Stimulated activated CD8-positive, alpha-beta memory T cell treated with anti-CD3 and anti-CD28 coated beads, Interleukin-12 subunit alpha, Interleukin-12 subunit beta, amount 100 ng/mL, for 1 hour (primary cell): ENCODE data around the gene P2RY6.
"Not testable (repeated sequence)": the region's sequence is repeated elsewhere in the genome, so short reads cannot be mapped to it uniquely, and the experiment has no call there.

Experiments used
- DNase-seq: peaks from one replicate; pipeline ENCODE4 v3.0.0-alpha.2; 2020; ENCODE audit warnings: low read depth

The P2RY6 gene

DNA sequence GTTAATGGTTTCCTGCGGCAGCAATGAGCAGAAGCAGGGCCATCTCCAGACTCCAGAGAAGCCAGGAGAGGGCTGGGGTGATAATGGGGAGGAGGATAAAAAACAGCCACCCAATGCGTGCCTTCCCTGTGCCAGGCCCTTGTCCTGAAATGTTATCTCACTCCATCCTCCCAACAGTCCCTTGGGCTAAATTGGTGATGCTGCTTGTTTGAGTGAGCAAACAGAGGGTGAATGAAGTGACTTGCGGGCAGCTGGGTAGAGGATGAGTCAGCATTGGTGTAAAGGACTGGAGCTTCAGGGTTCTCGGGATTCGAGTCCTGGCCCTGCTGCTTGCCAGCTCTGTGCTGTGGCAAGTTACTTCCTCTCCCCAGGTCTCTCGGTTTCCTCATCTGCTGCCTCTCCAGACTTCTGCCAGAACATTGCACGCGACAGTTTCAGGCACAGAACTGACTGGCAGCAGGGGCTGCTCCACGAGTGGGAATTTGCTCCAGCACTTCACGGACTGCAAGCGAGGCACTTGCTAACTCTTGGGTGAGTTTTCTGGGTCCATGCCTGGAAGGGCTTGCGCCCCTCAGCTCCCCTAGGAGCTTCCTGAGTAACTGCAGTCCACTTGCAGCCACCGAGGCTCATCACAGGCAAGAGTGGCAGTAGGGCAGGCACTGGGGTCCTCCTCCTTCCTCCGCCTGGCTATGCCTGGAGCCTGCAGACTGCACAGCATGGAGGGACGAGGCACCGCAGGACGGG, at the start of gene P2RY6:
Gene P2RY6 (plus strand): TSS at position 403 of the 744 bp plus-strand sequence. CDS start 24,181 bp downstream, outside the sequence.
- no peak for DNase-seq

DNA sequence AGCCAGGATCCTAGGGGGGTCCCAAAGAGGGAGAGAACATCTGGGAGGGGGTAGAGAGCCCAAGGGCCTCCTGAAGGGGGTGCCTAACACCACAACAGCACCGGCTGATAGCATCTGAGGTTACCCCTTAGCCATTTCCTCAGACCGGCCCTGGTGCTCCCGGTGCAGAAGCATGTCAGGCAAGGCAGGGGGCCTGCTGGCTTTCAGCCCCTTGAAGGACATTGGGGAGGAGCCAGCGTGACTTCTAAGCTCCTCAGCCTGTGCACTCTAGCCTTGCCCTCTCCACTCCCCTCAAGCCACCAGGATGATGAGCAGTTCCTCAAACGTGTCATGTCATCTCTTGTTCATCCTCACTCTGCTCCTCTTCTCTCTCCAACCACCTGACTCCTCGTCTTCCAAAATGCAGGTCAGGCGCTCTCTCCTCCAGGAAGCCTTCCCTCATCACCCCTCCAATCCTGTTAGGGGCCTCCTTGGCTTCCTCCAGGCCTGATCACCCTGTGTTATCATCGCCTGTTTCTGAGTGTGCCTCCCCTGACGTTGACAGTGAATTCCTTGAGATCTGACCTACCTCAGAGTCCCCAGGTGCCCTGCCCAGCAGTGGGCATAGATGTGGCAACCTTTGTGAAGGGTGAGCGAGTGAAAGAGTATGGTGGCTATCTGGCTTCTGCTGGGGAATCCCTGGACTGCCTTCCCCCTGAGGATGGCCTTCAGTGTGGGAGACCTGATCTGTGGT, 48.0 kb upstream of the P2RY6 start:
- DNase-seq, result no peak

GRCh38 chr11:73225001-73225686, 47.0 kb upstream of the P2RY6 start:
- no peak for DNase-seq

DNA sequence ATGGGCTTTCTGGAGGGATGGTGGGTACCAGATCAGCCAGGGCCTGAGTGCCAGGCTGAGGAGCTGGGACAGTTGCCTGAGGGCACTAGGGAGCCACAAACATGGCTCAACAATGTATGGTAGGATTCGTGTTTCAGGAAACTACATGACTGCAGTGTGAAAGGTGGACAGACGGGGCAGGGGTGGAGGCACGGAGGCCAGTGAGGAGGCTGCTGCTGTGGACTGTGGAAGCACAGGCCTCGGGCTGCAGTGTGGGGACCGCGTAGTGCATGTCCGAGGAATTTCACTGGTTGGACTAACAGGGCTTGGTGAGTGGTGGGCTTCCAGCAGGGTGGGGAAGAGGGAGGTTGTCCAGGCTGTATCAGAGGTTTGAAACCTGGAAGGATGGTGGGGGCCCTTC, 46.3 kb upstream of the P2RY6 start:
- DNase-seq, result no peak

DNA sequence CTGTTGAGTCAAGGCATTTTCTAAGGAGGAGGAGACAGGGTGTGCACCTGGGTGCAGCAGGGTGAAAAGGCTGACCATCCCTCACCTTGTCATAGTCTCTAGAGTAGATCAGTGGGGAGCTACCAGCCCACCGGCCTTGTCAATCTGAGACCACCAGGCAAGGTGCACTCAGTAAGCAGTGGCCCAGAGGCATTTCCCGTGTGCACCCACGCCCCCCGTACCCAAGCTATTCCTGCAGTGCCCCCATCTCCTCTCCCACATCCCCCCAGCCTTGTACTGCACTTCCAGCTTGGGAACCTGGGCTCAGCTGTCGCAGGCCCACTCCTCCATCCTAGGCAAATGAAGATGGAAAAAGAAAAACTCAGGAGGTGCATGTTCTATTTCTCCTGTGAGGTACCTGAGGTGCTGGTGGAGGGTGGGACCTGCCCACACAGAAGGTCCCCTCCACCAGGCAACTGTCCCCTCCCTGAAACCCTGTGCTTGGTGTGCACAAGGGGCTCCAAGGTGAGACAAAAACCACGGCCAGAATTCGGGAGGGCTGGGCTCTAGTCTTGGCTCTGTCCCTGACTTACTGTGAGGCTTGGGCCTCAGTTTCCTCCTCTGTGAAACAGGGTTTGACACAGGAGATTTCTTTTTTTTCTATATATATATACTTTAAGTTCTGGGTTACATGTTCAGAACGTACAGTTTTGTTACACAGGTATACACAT, 45.7 kb upstream of the P2RY6 start:
- no peak for DNase-seq

DNA sequence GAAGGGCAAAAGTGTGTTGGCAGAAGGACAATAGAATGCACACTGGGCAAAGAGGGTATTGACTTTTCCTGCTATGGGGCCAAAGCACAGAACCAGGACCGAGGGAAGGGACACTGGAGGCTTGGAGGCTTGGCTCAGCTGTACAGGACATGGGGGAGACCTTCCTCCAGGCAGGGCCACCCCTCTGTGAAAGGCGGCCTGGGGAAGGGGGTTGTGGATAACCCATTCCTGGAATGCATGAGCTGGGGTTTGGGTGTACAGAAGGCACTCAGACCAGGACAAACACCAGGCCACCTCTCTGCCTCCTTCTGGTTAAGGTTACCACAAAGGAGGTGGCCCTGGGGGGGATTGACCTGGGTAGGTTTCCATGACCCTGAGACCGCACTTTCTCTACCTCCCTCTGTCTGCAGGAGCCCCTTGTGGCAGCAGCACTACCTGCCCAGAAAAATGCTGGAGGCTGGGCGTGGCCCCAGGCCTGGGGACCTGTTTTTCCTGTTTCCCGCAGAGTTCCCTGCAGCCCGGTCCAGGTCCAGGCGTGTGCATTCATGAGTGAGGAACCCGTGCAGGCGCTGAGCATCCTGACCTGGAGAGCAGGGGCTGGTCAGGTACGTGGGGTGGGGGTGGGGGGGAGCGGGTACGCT, 44.4 kb upstream of the P2RY6 start:
- no peak for DNase-seq

GRCh38 chr11:73228268-73229134, 43.6 kb upstream of the P2RY6 start:
- DNase-seq, result no peak

- DNase-seq, result no peak
Measured at GRCh38 chr11:73229321-73229895, 42.7 kb upstream of the P2RY6 start.

DNA sequence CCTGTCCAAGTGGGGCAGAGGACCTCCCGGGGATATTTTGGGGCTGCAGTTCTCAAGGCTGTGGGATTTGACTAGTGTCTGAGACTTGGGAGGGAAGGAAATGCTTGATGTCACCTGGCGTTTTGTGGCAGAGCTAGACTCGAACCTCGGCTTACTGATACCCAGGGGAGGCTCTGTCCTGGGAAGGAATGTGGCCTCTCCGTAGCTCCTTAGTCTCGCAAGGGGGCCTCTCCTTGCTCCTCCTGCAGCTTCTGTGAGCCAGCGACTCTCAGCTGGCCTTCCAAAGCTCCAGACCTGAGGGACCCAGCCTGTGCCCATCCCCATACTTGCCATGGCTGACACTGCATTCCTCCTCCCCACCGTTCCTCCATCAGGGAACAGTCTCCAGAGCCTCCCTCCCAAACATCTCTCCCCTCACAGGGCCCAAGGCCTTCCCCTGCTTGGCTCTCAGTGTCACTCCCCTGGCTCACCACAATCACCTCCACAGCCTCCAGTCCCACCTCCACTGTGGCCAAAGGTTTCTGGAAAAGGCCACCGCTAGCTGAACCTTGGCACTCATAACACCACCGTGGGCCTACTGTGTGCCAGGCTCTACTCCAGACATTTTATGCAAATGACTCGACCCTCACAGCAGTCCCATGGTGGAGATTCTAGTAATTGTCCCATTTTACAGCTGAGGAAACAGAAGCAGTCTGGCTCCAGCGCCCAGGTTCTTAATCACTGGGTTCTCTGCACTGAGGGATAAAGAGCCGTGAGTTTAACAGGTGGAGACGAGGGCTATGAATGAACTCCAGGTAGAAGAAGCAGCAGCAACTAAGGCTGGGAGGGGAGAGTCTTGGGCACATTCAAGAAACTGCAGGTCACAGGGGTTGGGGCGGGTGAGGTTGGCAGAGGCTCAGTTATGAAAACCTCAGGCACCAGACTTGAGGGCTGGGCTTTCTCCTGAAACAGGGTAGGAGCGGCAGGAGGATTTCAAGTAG, 42.0 kb upstream of the P2RY6 start:
- DNase-seq, result no peak

GRCh38 chr11:73230931-73231330, 41.2 kb upstream of the P2RY6 start:
- no peak for DNase-seq

DNA sequence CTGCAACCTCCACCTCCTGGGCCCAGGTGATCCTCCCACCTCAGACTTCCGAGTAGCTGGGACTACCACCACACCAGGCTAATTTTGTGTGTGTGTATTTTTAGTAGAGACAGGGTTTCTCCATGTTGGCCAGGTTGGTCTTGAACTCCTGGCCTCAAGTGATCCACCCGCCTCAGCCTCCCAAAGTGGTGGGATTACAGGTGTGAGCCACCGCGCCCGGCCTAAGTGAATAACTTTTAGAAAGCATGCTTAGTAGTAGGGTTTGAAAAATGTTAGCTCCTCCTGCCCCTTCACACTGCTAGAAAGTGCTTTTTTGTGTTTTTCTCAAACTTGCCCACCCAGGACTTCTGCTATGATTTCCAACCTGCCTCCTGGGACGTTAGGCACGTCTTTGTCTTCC, 39.7 kb upstream of the P2RY6 start:
- DNase-seq, result not testable (repeated sequence)

DNA sequence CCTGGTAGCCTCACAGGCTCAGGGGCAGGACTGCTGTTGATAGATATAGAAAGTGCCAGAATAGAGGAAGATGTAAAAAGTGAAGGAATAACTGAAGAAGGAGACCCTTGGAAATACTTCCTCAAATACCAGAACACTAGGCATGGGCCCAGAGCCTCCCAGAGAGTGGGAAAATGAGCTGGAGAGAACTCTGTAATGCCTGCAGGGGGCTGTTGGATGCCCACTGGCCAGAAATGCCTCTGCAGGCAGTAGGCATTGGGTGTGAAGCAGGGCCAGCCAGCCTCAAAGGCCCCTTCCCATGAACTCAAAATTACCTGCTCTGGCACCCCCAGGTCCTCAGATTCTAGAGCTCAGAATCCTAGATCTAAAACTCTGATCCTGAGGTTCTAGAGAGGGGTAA, 38.9 kb upstream of the P2RY6 start:
- DNase-seq, result no peak

DNA sequence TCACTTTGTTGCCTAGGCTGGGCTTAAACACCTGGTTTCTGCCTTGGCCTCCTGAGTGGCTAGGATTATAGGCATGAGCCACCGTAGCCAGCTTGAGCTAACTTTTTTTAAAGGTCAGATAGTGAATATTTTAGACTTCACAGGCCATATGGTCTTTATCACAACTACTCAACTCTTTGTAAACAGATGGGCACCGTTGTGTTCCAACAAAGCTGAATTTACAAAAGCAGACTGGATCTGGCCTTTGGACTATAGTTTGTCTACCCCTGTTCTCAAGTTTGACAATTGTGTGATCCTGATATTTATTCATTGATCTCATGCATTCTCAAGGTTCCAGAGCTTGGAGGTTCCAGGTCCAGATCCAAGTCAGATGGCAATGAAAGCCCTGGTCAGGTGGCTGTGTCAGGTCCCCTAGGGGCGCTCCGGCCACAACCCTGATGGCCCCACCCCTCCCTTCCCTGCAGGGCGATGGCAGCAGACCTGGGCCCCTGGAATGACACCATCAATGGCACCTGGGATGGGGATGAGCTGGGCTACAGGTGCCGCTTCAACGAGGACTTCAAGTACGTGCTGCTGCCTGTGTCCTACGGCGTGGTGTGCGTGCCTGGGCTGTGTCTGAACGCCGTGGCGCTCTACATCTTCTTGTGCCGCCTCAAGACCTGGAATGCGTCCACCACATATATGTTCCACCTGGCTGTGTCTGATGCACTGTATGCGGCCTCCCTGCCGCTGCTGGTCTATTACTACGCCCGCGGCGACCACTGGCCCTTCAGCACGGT, 38.3 kb upstream of the P2RY6 start:
- DNase-seq, result no peak

DNA sequence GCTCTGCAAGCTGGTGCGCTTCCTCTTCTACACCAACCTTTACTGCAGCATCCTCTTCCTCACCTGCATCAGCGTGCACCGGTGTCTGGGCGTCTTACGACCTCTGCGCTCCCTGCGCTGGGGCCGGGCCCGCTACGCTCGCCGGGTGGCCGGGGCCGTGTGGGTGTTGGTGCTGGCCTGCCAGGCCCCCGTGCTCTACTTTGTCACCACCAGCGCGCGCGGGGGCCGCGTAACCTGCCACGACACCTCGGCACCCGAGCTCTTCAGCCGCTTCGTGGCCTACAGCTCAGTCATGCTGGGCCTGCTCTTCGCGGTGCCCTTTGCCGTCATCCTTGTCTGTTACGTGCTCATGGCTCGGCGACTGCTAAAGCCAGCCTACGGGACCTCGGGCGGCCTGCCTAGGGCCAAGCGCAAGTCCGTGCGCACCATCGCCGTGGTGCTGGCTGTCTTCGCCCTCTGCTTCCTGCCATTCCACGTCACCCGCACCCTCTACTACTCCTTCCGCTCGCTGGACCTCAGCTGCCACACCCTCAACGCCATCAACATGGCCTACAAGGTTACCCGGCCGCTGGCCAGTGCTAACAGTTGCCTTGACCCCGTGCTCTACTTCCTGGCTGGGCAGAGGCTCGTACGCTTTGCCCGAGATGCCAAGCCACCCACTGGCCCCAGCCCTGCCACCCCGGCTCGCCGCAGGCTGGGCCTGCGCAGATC, 37.5 kb upstream of the P2RY6 start:
- DNase-seq, result no peak

DNA sequence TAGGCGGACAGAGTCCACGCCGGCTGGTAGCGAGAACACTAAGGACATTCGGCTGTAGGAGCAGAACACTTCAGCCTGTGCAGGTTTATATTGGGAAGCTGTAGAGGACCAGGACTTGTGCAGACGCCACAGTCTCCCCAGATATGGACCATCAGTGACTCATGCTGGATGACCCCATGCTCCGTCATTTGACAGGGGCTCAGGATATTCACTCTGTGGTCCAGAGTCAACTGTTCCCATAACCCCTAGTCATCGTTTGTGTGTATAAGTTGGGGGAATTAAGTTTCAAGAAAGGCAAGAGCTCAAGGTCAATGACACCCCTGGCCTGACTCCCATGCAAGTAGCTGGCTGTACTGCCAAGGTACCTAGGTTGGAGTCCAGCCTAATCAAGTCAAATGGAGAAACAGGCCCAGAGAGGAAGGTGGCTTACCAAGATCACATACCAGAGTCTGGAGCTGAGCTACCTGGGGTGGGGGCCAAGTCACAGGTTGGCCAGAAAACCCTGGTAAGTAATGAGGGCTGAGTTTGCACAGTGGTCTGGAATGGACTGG, 36.8 kb upstream of the P2RY6 start:
- DNase-seq, result no peak

GRCh38 chr11:73236205-73236765, 35.9 kb upstream of the P2RY6 start:
- DNase-seq, result no peak

GRCh38 chr11:73236854-73237253, 35.3 kb upstream of the P2RY6 start:
- no peak for DNase-seq
